H1 (cell line): Measurements from ENCODE around the gene RBBP6. TPM values are rescaled to one million over a fixed set of nuclear protein-coding genes. Genes with fewer than 3 reads are reported as not detected.
A peak's percentile ranks its signal among the peaks of the same experiment; 100 is the strongest.

Experiments used
- CTCF ChIA-PET: fragments of 300-600 bp; sonication (Branson Sonifier 250); formaldehyde crosslinking; loops from one replicate; lab custom pipeline; 2021; ENCODE audit not compliant: partially characterized antibody; lab: Charles Lee
- POLR2A ChIA-PET: fragments of 300-600 bp; sonication (Branson Sonifier 250); formaldehyde crosslinking; loops from one replicate; lab custom pipeline; 2021; ENCODE audit warnings: inconsistent platforms; ENCODE audit not compliant: partially characterized antibody; lab: Charles Lee
- DNase-seq, 2 experiments: peaks; one replicate each; pipeline versions ENCODE4 v3.0.0 to v3.0.0-alpha.2; 2010 to 2022; ENCODE audit warnings: low spot score in 2 of 2, low read depth in 1 of 2, mixed read lengths in 1 of 2
- FAIRE-seq: peaks from 2 replicates; lab custom pipeline; 2011; peaks lifted over from hg19 to GRCh38; lab: Jason Lieb, UNC
- H2AFZ ChIP-seq: 2 replicates; pipeline ENCODE4 v1.8.1; 2012; ENCODE audit warnings: low read length, inconsistent platforms
- H2AK5ac ChIP-seq: 2 replicates; pipeline ENCODE4 v1.6.1; 2013; ENCODE audit warnings: low read depth, low read length
- H2BK120ac ChIP-seq: replicated peaks from 2 replicates; pipeline ENCODE3; 2013; ENCODE audit warnings: low read depth, low read length, inconsistent platforms
- H2BK12ac ChIP-seq: 2 replicates; pipeline ENCODE4 v1.6.1; 2013; ENCODE audit warnings: low read depth, low read length
- H2BK15ac ChIP-seq: 2 replicates; pipeline ENCODE4 v1.6.1; 2013; ENCODE audit warnings: low read length
- H2BK20ac ChIP-seq: 2 replicates; pipeline ENCODE4 v1.6.1; 2013; ENCODE audit warnings: low read length
- H2BK5ac ChIP-seq: 2 replicates; pipeline ENCODE4 v1.6.1; 2013; ENCODE audit warnings: low read depth, low read length
- H3K14ac ChIP-seq: 2 replicates; pipeline ENCODE4 v1.6.1; 2013; ENCODE audit warnings: inconsistent platforms; ENCODE audit not compliant: insufficient read length
- H3K18ac ChIP-seq: 2 replicates; pipeline ENCODE4 v1.6.1; 2013; ENCODE audit warnings: low read length; ENCODE audit errors: extremely low read depth
- H3K23ac ChIP-seq: 2 replicates; pipeline ENCODE4 v1.6.1; 2013; ENCODE audit warnings: inconsistent platforms; ENCODE audit not compliant: insufficient read length
- H3K23me2 ChIP-seq: 2 replicates; pipeline ENCODE4 v1.6.1; 2013; ENCODE audit warnings: low read depth, low read length
- H3K27ac ChIP-seq: 2 replicates; pipeline ENCODE4 v1.6.1; 2011; ENCODE audit warnings: low read depth, low read length, inconsistent platforms
- H3K27me3 ChIP-seq, 4 experiments: replicated peaks in 1 of 4; 1 replicate in 1 of 4; 2 replicates in 3 of 4; pipeline versions ENCODE4 v1.6.1 to v1.8.1; 2011 to 2013; ENCODE audit warnings: low read length in 3 of 4, mild to moderate bottlenecking in 3 of 4, inconsistent platforms in 2 of 4, mixed read lengths in 2 of 4, moderate library complexity in 1 of 4; ENCODE audit not compliant: control insufficient read depth in 3 of 4, insufficient read depth in 3 of 4; ENCODE audit errors: extremely low read depth in 1 of 4
- H3K36me3 ChIP-seq, 4 experiments: 2 replicates each; pipeline versions ENCODE4 v1.6.1 to v1.8.1; 2011 to 2013; ENCODE audit warnings: mild to moderate bottlenecking in 4 of 4, low read length in 3 of 4, moderate library complexity in 2 of 4, control low read depth in 1 of 4, inconsistent platforms in 1 of 4; ENCODE audit not compliant: insufficient read depth in 4 of 4, control insufficient read depth in 2 of 4
- H3K4ac ChIP-seq: replicated peaks from 2 replicates; pipeline ENCODE3; 2013; ENCODE audit warnings: low read length, low read depth, mixed read lengths, inconsistent platforms; ENCODE audit not compliant: insufficient read length
- H3K4me1 ChIP-seq, 4 experiments: replicated peaks in 1 of 4; 1 replicate in 1 of 4; 2 replicates in 3 of 4; pipeline versions ENCODE4 v1.6.1 to v1.8.1; 2011 to 2013; ENCODE audit warnings: low read length in 3 of 4, inconsistent platforms in 2 of 4, mixed read lengths in 1 of 4; ENCODE audit not compliant: insufficient read depth in 4 of 4, control insufficient read depth in 3 of 4
- H3K4me2 ChIP-seq, 2 experiments: 2 replicates each; pipeline versions ENCODE4 v1.6.1 to v1.8.1; 2011 to 2013; ENCODE audit warnings: low read depth in 2 of 2, low read length in 2 of 2, control low read depth in 1 of 2, inconsistent platforms in 1 of 2, mild to moderate bottlenecking in 1 of 2; ENCODE audit not compliant: insufficient read depth in 1 of 2
- H3K4me3 ChIP-seq, 4 experiments: fragments of 200-600, 300-600 bp in 1 of 4; sonication (generic), shearing (Covaris generic), sonication (Bioruptor Twin) in 1 of 4; 2 replicates each; pipeline versions ENCODE4 v1.5.1 to v1.8.1; 2011 to 2016; ENCODE audit warnings: low read length in 4 of 4, low read depth in 3 of 4, control low read depth in 2 of 4, inconsistent platforms in 2 of 4, mild to moderate bottlenecking in 2 of 4, mixed read lengths in 1 of 4, moderate library complexity in 1 of 4; ENCODE audit not compliant: insufficient read depth in 2 of 4; ENCODE audit errors: extremely low read depth in 1 of 4
- H3K56ac ChIP-seq: replicated peaks from 2 replicates; pipeline ENCODE3; 2013; ENCODE audit warnings: low read depth, mild to moderate bottlenecking, mixed read lengths, low read length, inconsistent platforms; ENCODE audit not compliant: insufficient read length
- H3K79me1 ChIP-seq: 2 replicates; pipeline ENCODE4 v1.6.1; 2013; ENCODE audit warnings: low read depth, low read length, control low read depth
- H3K79me2 ChIP-seq, 2 experiments: 2 replicates each; pipeline versions ENCODE4 v1.6.1 to v1.8.1; 2012 to 2013; ENCODE audit warnings: low read length in 2 of 2, mild to moderate bottlenecking in 2 of 2, inconsistent platforms in 1 of 2; ENCODE audit not compliant: insufficient read depth in 2 of 2, control insufficient read depth in 1 of 2
- H3K9ac ChIP-seq, 4 experiments: replicated peaks in 1 of 4; 1 replicate in 1 of 4; 2 replicates in 3 of 4; pipeline versions ENCODE4 v1.6.1 to v1.8.1; 2011 to 2013; ENCODE audit warnings: low read depth in 3 of 4, low read length in 3 of 4, control low read depth in 2 of 4, mild to moderate bottlenecking in 2 of 4, moderate library complexity in 2 of 4, inconsistent platforms in 1 of 4; ENCODE audit errors: extremely low read depth in 1 of 4
- H3K9me3 ChIP-seq, 2 experiments: 2 replicates each; pipeline versions ENCODE4 v1.6.1 to v1.8.1; 2012 to 2013; ENCODE audit warnings: mild to moderate bottlenecking in 2 of 2, moderate library complexity in 2 of 2, control low read depth in 1 of 2, inconsistent platforms in 1 of 2, low read depth in 1 of 2, low read length in 1 of 2, mixed read lengths in 1 of 2; ENCODE audit not compliant: insufficient read depth in 2 of 2
- H4K20me1 ChIP-seq, 2 experiments: replicated peaks in 1 of 2; 2 replicates each; pipeline versions ENCODE3 to v1.8.1; 2011 to 2013; ENCODE audit warnings: inconsistent platforms in 2 of 2, low read length in 2 of 2, mild to moderate bottlenecking in 1 of 2; ENCODE audit not compliant: insufficient read depth in 2 of 2, control insufficient read depth in 1 of 2
- H4K5ac ChIP-seq: 2 replicates; pipeline ENCODE4 v1.6.1; 2013; ENCODE audit warnings: low read length, low read depth, mixed read lengths, inconsistent platforms; ENCODE audit not compliant: insufficient read length
- H4K8ac ChIP-seq: 2 replicates; pipeline ENCODE4 v1.8.0; 2013; ENCODE audit warnings: mild to moderate bottlenecking, moderate library complexity, low read length, inconsistent platforms; ENCODE audit not compliant: insufficient read depth; ENCODE audit errors: extremely low read depth
- H4K91ac ChIP-seq: replicated peaks from 2 replicates; pipeline ENCODE3; 2013; ENCODE audit warnings: low read length, mixed read lengths, inconsistent platforms; ENCODE audit not compliant: insufficient read length
- BCL11A ChIP-seq, 2 experiments: IDR thresholded peaks; one replicate each; pipeline ENCODE4 v1.6.1; 2011; ENCODE audit warnings: low read depth in 2 of 2, low read length in 2 of 2, mild to moderate bottlenecking in 2 of 2
- PHF8 ChIP-seq: fragments of 200-600 bp; sonication (generic); conservative IDR thresholded peaks from 2 replicates; pipeline ENCODE4 v1.7.1; 2012; ENCODE audit warnings: low read depth, mild to moderate bottlenecking, inconsistent platforms, low read length, moderate library complexity
- RAD21 ChIP-seq, 2 experiments: IDR thresholded peaks in 1 of 2; conservative IDR thresholded peaks in 1 of 2; 2 replicates each; pipeline ENCODE4 v1.6.1; 2011; ENCODE audit warnings: low read depth in 2 of 2, low read length in 2 of 2, improper control_type of control experiment in 1 of 2, inconsistent platforms in 1 of 2, mild to moderate bottlenecking in 1 of 2, moderate library complexity in 1 of 2
- SP1 ChIP-seq: IDR thresholded peaks from 2 replicates; pipeline ENCODE4 v1.6.1; 2011; ENCODE audit warnings: low read depth, low read length
- SUZ12 ChIP-seq: fragments of 200-600 bp; sonication (generic); IDR thresholded peaks from 2 replicates; pipeline ENCODE4 v1.6.1; 2012; ENCODE audit warnings: mild to moderate bottlenecking, inconsistent platforms, low read length, moderate library complexity, mixed read lengths
- TEAD4 ChIP-seq: IDR thresholded peaks from 2 replicates; pipeline ENCODE4 v1.6.1; 2012; ENCODE audit warnings: low read depth, low read length, inconsistent platforms, mixed read lengths
- ZNF274 ChIP-seq: IDR thresholded peaks from 2 replicates; pipeline ENCODE4 v1.7.0; 2012; ENCODE audit warnings: low read length, borderline replicate concordance; ENCODE audit errors: extremely low read depth
- WGBS, 2 experiments: shearing (Covaris generic) in 1 of 2; methylation state at CpG; one replicate each; pipeline versions ENCODE4 v1.1.6 to v1.1.7; 2013 to 2015; ENCODE audit warnings: low lambda C conversion rate in 2 of 2, mixed read lengths in 2 of 2, inconsistent platforms in 1 of 2, low coverage in 1 of 2, missing lambda C conversion rate in 1 of 2; ENCODE audit not compliant: insufficient replicate concordance in 2 of 2, insufficient coverage in 1 of 2, insufficient read length in 1 of 2; ENCODE audit errors: extremely low coverage in 1 of 2, missing lambda C conversion rate in 1 of 2; 5-methylcytosine and 5-hydroxymethylcytosine counted together
- polyA plus RNA-seq, 7 experiments: library from polyadenylated mRNA; depleted of rRNA in 3 of 7; stranded (reverse) in 5 of 7; unstranded in 2 of 7; fragments of >200 nt in 5 of 7; fragments of 200-250 nt in 2 of 7; gene quantifications; 1 replicate in 5 of 7; 2 replicates in 1 of 7; 4 replicates in 1 of 7; pipeline versions ENCODE4 v1.2.1 to v1.2.3, GENCODE V29; 2011 to 2013; ENCODE audit warnings: missing spikeins in 2 of 7, mixed read lengths in 2 of 7
- total RNA-seq: library from RNA; stranded (reverse); fragmentation: NEBNext Ultra II Directional; extraction: Animal tissue kit (Norgen Biotek cat#: 25700); gene quantifications from 2 replicates; pipeline ENCODE4 v1.2.1, GENCODE V29; 2021

Gene RBBP6
- total and polyA plus RNA-seq, 2 of the 8 experiments (the other 6 are each of a cell fraction or from before 2014, with no cell fraction given): 22.5 to 54.5 TPM

- Histone ChIP-seq H3K79me2 (no peaks in the 10 kb centered on the region), H2BK20ac (no peak overlapping the region), H4K20me1 (no peaks in the 10 kb centered on the region), H2AK5ac (no peak overlapping the region), H4K5ac (no peak overlapping the region), H3K23me2 (no peaks in the 10 kb centered on the region), H4K8ac (no peak overlapping the region), H3K9ac (no peak overlapping the region), H3K4ac (no peak overlapping the region), H2BK12ac (no peak overlapping the region), H3K18ac (no peak overlapping the region), H2BK15ac (no peak overlapping the region), H4K91ac (no peak overlapping the region), H3K4me1 (no peaks in the 10 kb centered on the region), H3K56ac (no peak overlapping the region), H3K9me3 (no peaks in the 10 kb centered on the region; a peak in 1 of 4 replicates), H3K36me3 (no peaks in the 10 kb centered on the region), H3K4me2 (no peak overlapping the region), H3K27me3 (no peaks in the 10 kb centered on the region), H3K79me1 (no peaks in the 10 kb centered on the region), H3K27ac (no peak overlapping the region), H3K23ac (no peak overlapping the region), H3K4me3 (no peak overlapping the region), H2AFZ (no peak overlapping the region), H2BK5ac (no peak overlapping the region), H3K14ac (no peak overlapping the region), H2BK120ac (no peak overlapping the region)
- CTCF ChIA-PET: interaction anchor here (0.9 to 1.4 kb wide), 4 partner anchors 23 to 241 kb away, joined by 3 read pairs; no protein-coding TSS in a partner anchor
- TF ChIP-seq TEAD4: no peak
- no peak for TF ChIP-seq ZNF274
- TF ChIP-seq RAD21 (IDR thresholded peaks at IDR 0.05 in 1 of 2, conservative IDR thresholded peaks at IDR 0.05 in 1 of 2; ENCODE audit: low read depth in 2 of 2, low read length in 2 of 2): peak in 1 of 2 experiments; percentile 27; a peak in 3 of 4 replicates
- no peak for TF ChIP-seq PHF8
- TF ChIP-seq BCL11A (IDR thresholded peaks at IDR 0.05; ENCODE audit: low read depth in 2 of 2, low read length in 2 of 2): no peak
- TF ChIP-seq SUZ12: no peak
- no peak for TF ChIP-seq SP1
- 84% methylated on average over 5 of the region's 5 CpGs; no CpG with 5 or more reads in 1 of the 2 experiments for WGBS, 2 experiments
- FAIRE-seq: no peak
- POLR2A ChIA-PET: interaction anchor here (0.6 to 1.0 kb wide), 2 partner anchors 29 to 154 kb away, joined by 3 to 4 read pairs; no protein-coding TSS in a partner anchor
- DNase-seq: no peak
Observed at GRCh38 chr16:24580665-24581064, 41.3 kb downstream of the RBBP6 start.
